ENCODE results near the gene MAP7D3. TPM values are rescaled to one million over a fixed set of nuclear protein-coding genes. Genes with fewer than 3 reads are reported as not detected.
"Not testable (repeated sequence)": the region's sequence is repeated elsewhere in the genome, so short reads cannot be mapped to it uniquely, and the experiment has no call there.

The MAP7D3 gene
- total and polyA plus RNA-seq, 2 donors (not counting 1 experiment from before 2014, with no cell fraction given): 19.0 to 30.7 TPM

DNA sequence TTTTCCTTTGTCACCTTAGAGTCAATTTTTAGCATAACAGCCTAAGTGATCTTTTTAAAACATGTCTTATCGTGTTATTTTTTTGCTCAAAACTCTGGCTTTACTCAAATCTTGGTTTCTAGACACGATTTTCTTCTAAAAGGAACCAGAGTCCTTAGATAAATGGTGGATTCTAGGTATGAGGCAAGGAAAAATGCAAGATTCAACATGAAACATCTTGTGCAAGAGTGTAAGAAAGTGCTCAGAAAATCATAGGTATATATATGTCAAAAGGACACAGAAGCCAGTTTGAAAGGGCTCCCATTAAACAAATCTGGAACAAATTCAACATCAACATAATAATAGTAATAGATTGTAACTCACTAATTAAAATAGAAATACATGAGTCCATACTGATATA lies 41.5 kb upstream of the MAP7D3 start:
- Histone ChIP-seq H3K4me2 (ENCODE audit: extremely low read depth, insufficient read depth, low read length) (no peak overlapping the region), H3K27ac (ENCODE audit: insufficient read depth, low read length) (no peak overlapping the region), H3K4me1 (ENCODE audit: control insufficient read depth, extremely low read depth, insufficient read depth, low read length) (no peaks in the 10 kb centered on the region), H4K20me1 (ENCODE audit: control insufficient read depth, extremely low read depth, insufficient read depth, low read length) (no peaks in the 10 kb centered on the region), H3K27me3 (ENCODE audit: control insufficient read depth, insufficient read depth, low read length) (no peaks in the 10 kb centered on the region), H3K4me3 (replicated peaks in 1 of 4; ENCODE audit: control extremely low read depth in 1 of 4, insufficient read depth in 1 of 4, low read depth in 3 of 4, low read length in 4 of 4) (no peak overlapping the region), H2AFZ (ENCODE audit: low read length) (no peak overlapping the region), H3K79me2 (ENCODE audit: control insufficient read depth, insufficient read depth, low read length) (no peaks in the 10 kb centered on the region), H3K9me3 (ENCODE audit: control insufficient read depth, insufficient read depth, low read depth, low read length) (no peaks in the 10 kb centered on the region), H3K9ac (ENCODE audit: insufficient read depth, low read length) (no peak overlapping the region), H3K36me3 (ENCODE audit: control insufficient read depth, insufficient read depth, low read length) (no peaks in the 10 kb centered on the region)
- TF ChIP-seq EZH2 (IDR thresholded peaks at IDR 0.05; ENCODE audit: low read length, missing control alignments): no peak
- TF ChIP-seq, protein P1, sequence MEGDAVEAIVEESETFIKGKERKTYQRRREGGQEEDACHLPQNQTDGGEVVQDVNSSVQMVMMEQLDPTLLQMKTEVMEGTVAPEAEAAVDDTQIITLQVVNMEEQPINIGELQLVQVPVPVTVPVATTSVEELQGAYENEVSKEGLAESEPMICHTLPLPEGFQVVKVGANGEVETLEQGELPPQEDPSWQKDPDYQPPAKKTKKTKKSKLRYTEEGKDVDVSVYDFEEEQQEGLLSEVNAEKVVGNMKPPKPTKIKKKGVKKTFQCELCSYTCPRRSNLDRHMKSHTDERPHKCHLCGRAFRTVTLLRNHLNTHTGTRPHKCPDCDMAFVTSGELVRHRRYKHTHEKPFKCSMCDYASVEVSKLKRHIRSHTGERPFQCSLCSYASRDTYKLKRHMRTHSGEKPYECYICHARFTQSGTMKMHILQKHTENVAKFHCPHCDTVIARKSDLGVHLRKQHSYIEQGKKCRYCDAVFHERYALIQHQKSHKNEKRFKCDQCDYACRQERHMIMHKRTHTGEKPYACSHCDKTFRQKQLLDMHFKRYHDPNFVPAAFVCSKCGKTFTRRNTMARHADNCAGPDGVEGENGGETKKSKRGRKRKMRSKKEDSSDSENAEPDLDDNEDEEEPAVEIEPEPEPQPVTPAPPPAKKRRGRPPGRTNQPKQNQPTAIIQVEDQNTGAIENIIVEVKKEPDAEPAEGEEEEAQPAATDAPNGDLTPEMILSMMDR (conservative IDR thresholded peaks at IDR 0.05 in 1 of 2, IDR thresholded peaks at IDR 0.05 in 1 of 2; ENCODE audit: low read depth in 1 of 2, low read length in 2 of 2): no peak
- no peak for DNase-seq (ENCODE audit: low read depth in 2 of 2)

DNA sequence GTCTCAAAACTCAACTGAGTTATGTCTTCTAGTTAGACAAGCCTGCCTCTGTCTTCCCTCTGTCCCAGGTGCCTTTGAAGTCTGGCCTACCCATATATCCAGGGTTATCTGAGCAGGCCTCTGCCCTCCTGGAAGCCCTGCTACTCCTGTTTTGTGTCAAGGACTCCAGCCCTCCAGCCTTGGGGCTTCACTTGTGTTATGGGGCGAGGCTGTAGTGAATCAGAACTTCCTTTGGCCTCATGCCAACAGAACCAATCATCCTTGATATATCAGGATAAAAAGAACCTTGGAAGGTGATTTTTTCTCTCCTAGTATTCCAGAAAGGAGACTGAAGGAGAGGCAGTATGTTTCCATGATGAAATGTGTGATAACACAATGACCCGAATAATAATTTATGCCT lies 40.6 kb upstream of the MAP7D3 start:
- Histone ChIP-seq H3K79me2 (ENCODE audit: control insufficient read depth, insufficient read depth, low read length) (no peaks in the 10 kb centered on the region), H3K4me2 (ENCODE audit: extremely low read depth, insufficient read depth, low read length) (no peak overlapping the region), H3K4me3 (replicated peaks in 1 of 4; ENCODE audit: control extremely low read depth in 1 of 4, insufficient read depth in 1 of 4, low read depth in 3 of 4, low read length in 4 of 4) (no peak overlapping the region), H3K27me3 (ENCODE audit: control insufficient read depth, insufficient read depth, low read length) (no peaks in the 10 kb centered on the region), H2AFZ (ENCODE audit: low read length) (no peak overlapping the region), H3K9ac (ENCODE audit: insufficient read depth, low read length) (no peak overlapping the region), H3K9me3 (ENCODE audit: control insufficient read depth, insufficient read depth, low read depth, low read length) (no peaks in the 10 kb centered on the region), H3K27ac (ENCODE audit: insufficient read depth, low read length) (no peak overlapping the region), H3K36me3 (ENCODE audit: control insufficient read depth, insufficient read depth, low read length) (no peaks in the 10 kb centered on the region), H4K20me1 (ENCODE audit: control insufficient read depth, extremely low read depth, insufficient read depth, low read length) (no peaks in the 10 kb centered on the region), H3K4me1 (ENCODE audit: control insufficient read depth, extremely low read depth, insufficient read depth, low read length) (no peaks in the 10 kb centered on the region)
- TF ChIP-seq EZH2 (IDR thresholded peaks at IDR 0.05; ENCODE audit: low read length, missing control alignments): no peak
- TF ChIP-seq, protein P1 (conservative IDR thresholded peaks at IDR 0.05 in 1 of 2, IDR thresholded peaks at IDR 0.05 in 1 of 2; ENCODE audit: low read depth in 1 of 2, low read length in 2 of 2): no peak
- no peak for DNase-seq (ENCODE audit: low read depth in 2 of 2)

DNA sequence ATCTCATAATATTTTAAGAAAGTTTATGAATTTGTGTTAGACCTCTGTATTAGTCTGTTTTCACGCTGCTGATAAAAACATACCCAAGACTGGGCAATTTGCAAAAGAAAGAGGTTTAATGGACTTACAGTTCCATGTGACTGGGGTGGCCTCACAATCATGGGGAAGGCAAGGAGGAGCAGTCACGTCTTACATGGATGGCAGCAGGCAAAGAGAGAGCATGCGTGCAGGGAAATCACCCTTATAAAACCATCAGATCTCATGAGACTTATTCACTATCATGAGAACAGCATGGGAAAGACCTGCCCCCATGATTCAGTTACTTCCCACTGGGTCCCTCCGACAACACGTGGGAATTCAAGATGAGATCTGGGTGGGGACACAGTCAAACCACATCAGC lies 35.2 kb upstream of the MAP7D3 start:
- not testable (repeated sequence) for H3K79me2 ChIP-seq (ENCODE audit: control insufficient read depth, insufficient read depth, low read length); H3K36me3 ChIP-seq (ENCODE audit: control insufficient read depth, insufficient read depth, low read length); DNase-seq (ENCODE audit: low read depth in 2 of 2); H3K9me3 ChIP-seq (ENCODE audit: control insufficient read depth, insufficient read depth, low read depth, low read length); H3K9ac ChIP-seq (ENCODE audit: insufficient read depth, low read length); H2AFZ ChIP-seq (ENCODE audit: low read length); H3K4me1 ChIP-seq (ENCODE audit: control insufficient read depth, extremely low read depth, insufficient read depth, low read length); H3K27ac ChIP-seq (ENCODE audit: insufficient read depth, low read length); H4K20me1 ChIP-seq (ENCODE audit: control insufficient read depth, extremely low read depth, insufficient read depth, low read length); H3K4me3 ChIP-seq (replicated peaks in 1 of 4; ENCODE audit: control extremely low read depth in 1 of 4, insufficient read depth in 1 of 4, low read depth in 3 of 4, low read length in 4 of 4); H3K27me3 ChIP-seq (ENCODE audit: control insufficient read depth, insufficient read depth, low read length); H3K4me2 ChIP-seq (ENCODE audit: extremely low read depth, insufficient read depth, low read length)
